Suprapubic skin (tissue), 4 donors: Measurements from ENCODE around the gene EYS. TPM values are rescaled to one million over a fixed set of nuclear protein-coding genes. Genes with fewer than 3 reads are reported as not detected.
"Not testable (repeated sequence)": the region's sequence is repeated elsewhere in the genome, so short reads cannot be mapped to it uniquely, and the experiment has no call there.

Source experiments
- DNase-seq, 2 donors: peaks; one replicate each; pipeline ENCODE4 v3.0.0-alpha.2; 2019; ENCODE audit warnings: low spot score in 2 of 2
- H3K27ac ChIP-seq: fragments of 200-600 bp; sonication (generic); one replicate; pipeline ENCODE4 v1.5.1; 2019
- H3K27me3 ChIP-seq: fragments of 200-600 bp; sonication (generic); one replicate; pipeline ENCODE4 v1.5.1; 2019
- H3K36me3 ChIP-seq: fragments of 200-600 bp; sonication (generic); one replicate; pipeline ENCODE4 v1.5.1; 2019
- H3K4me1 ChIP-seq: fragments of 200-600 bp; sonication (generic); one replicate; pipeline ENCODE4 v1.5.1; 2019
- H3K4me3 ChIP-seq: fragments of 200-600 bp; sonication (generic); one replicate; pipeline ENCODE4 v1.5.1; 2019; ENCODE audit warnings: mild to moderate bottlenecking
- H3K9me3 ChIP-seq: fragments of 200-600 bp; sonication (generic); one replicate; pipeline ENCODE4 v1.5.1; 2019
- CTCF ChIP-seq, 2 donors: fragments of 200-600 bp in 1 of 2; fragments of 450-650 bp in 1 of 2; sonication (generic) in 1 of 2; IDR thresholded peaks; one replicate each; pipeline ENCODE4 v1.5.1; 2016 to 2019; ENCODE audit warnings: antibody characterized with exemption in 2 of 2, mild to moderate bottlenecking in 1 of 2, moderate library complexity in 1 of 2
- EP300 ChIP-seq: sonication (generic); formaldehyde crosslinking; IDR thresholded peaks from one replicate; pipeline ENCODE4 v1.6.1; 2017; ENCODE audit warnings: antibody characterized with exemption
- POLR2A ChIP-seq, 2 donors: fragments of 450-650 bp; IDR thresholded peaks; one replicate each; pipeline ENCODE4 v1.6.1; 2017; ENCODE audit warnings: antibody characterized with exemption in 2 of 2, mild to moderate bottlenecking in 2 of 2, moderate library complexity in 2 of 2
- POLR2AphosphoS5 ChIP-seq, 3 donors: sonication (generic); formaldehyde crosslinking; IDR thresholded peaks; one replicate each; pipeline ENCODE4 v1.6.1; 2017; ENCODE audit warnings: antibody characterized with exemption in 3 of 3
- WGBS: methylation state at CpG from one replicate; pipeline ENCODE4 v1.1.5; 2018; 5-methylcytosine and 5-hydroxymethylcytosine counted together
- total RNA-seq, 4 donors: library from RNA; depleted of rRNA; stranded (reverse); fragments of >200 nt; gene quantifications; one replicate each; pipeline ENCODE4 v1.1.0, GENCODE V29; 2016

EYS gene
- total RNA-seq, 4 donors from 2014 or later: not detected

GRCh38 chr6:65638047-65638831, 68.8 kb downstream of the EYS start:
- Histone ChIP-seq H3K4me3 (no peak overlapping the region), H3K36me3 (no peaks in the 10 kb centered on the region), H3K4me1 (no peaks in the 10 kb centered on the region), H3K9me3 (no peaks in the 10 kb centered on the region), H3K27me3 (no peaks in the 10 kb centered on the region), H3K27ac (no peak overlapping the region)
- 83% methylated on average over 15 of the region's 22 CpGs for WGBS
- TF ChIP-seq POLR2A (IDR thresholded peaks at IDR 0.05) (no peak), EP300 (no peak), CTCF (IDR thresholded peaks at IDR 0.05) (no peak), POLR2AphosphoS5 (IDR thresholded peaks at IDR 0.05) (no peak)
- DNase-seq: no peak

- no peak for TF ChIP-seq POLR2A (IDR thresholded peaks at IDR 0.05)
- TF ChIP-seq CTCF (IDR thresholded peaks at IDR 0.05): no peak
- TF ChIP-seq POLR2AphosphoS5 (IDR thresholded peaks at IDR 0.05): no peak
- no peak for TF ChIP-seq EP300
- 95% methylated on average over 3 of the region's 12 CpGs for WGBS
- H3K36me3 ChIP-seq: no peaks in the 10 kb centered on the region
Measured at GRCh38 chr6:65637289-65638046, 69.6 kb downstream of the EYS start.

GRCh38 chr6:65633501-65633900, 73.5 kb downstream of the EYS start:
- Histone ChIP-seq H3K4me3 (no peak overlapping the region), H3K9me3 (no peaks in the 10 kb centered on the region), H3K36me3 (no peaks in the 10 kb centered on the region), H3K4me1 (no peaks in the 10 kb centered on the region), H3K27ac (no peak overlapping the region), H3K27me3 (no peaks in the 10 kb centered on the region)
- 76% methylated on average over 1 of the region's 1 CpG for WGBS
- no peak for DNase-seq
- TF ChIP-seq EP300: no peak
- no peak for TF ChIP-seq POLR2AphosphoS5 (IDR thresholded peaks at IDR 0.05)
- TF ChIP-seq POLR2A (IDR thresholded peaks at IDR 0.05): no peak
- TF ChIP-seq CTCF (IDR thresholded peaks at IDR 0.05): no peak

More at GRCh38 chr6:65637289-65638046, 69.6 kb downstream of the EYS start:
- Histone ChIP-seq H3K4me3 (no peak overlapping the region), H3K27ac (no peak overlapping the region), H3K9me3 (no peaks in the 10 kb centered on the region), H3K4me1 (no peaks in the 10 kb centered on the region), H3K27me3 (no peaks in the 10 kb centered on the region)
- no peak for DNase-seq

- WGBS: 75% methylated on average over 2 of the region's 2 CpGs
- Histone ChIP-seq H3K9me3 (no peaks in the 10 kb centered on the region), H3K4me1 (no peaks in the 10 kb centered on the region), H3K27ac (no peak overlapping the region), H3K27me3 (no peaks in the 10 kb centered on the region), H3K4me3 (no peak overlapping the region), H3K36me3 (no peaks in the 10 kb centered on the region)
- DNase-seq: no peak
- TF ChIP-seq EP300: no peak
- no peak for TF ChIP-seq POLR2AphosphoS5 (IDR thresholded peaks at IDR 0.05)
- TF ChIP-seq CTCF (IDR thresholded peaks at IDR 0.05): no peak
- TF ChIP-seq POLR2A (IDR thresholded peaks at IDR 0.05): no peak
Measured at GRCh38 chr6:65631711-65632110, 75.3 kb downstream of the EYS start.

GRCh38 chr6:65627434-65627999, 79.5 kb downstream of the EYS start:
- not testable (repeated sequence) for H3K27ac ChIP-seq, H3K27me3 ChIP-seq, H3K4me3 ChIP-seq, H3K4me1 ChIP-seq, H3K36me3 ChIP-seq, H3K9me3 ChIP-seq, DNase-seq
- WGBS: 92% methylated on average over 12 of the region's 35 CpGs
